Astrocyte (in vitro differentiated cells and primary cell): ENCODE data around the gene ATP8A1. TPM values are rescaled to one million over a fixed set of nuclear protein-coding genes. Genes with fewer than 3 reads are reported as not detected.

Source experiments
- DNase-seq: peaks from one replicate; pipeline ENCODE4 v3.0.0-alpha.2; 2010; ENCODE audit warnings: low read depth
- FAIRE-seq: peaks from 2 replicates; lab custom pipeline; 2011; peaks lifted over from hg19 to GRCh38; lab: Jason Lieb, UNC
- H2AFZ ChIP-seq: 2 replicates; pipeline ENCODE4 v1.6.0; 2012; ENCODE audit warnings: low read depth, low read length, inconsistent platforms
- H3K27ac ChIP-seq: 2 replicates; pipeline ENCODE4 v1.5.1; 2011; ENCODE audit warnings: low read depth, low read length, inconsistent platforms
- H3K27me3 ChIP-seq: 2 replicates; pipeline ENCODE4 v1.6.0; 2011; ENCODE audit warnings: low read length, inconsistent platforms; ENCODE audit not compliant: insufficient read depth
- H3K36me3 ChIP-seq: 2 replicates; pipeline ENCODE4 v1.5.1; 2011; ENCODE audit warnings: low read length, inconsistent platforms; ENCODE audit not compliant: insufficient read depth
- H3K4me1 ChIP-seq: 2 replicates; pipeline ENCODE4 v1.5.1; 2011; ENCODE audit warnings: low read length, inconsistent platforms; ENCODE audit not compliant: insufficient read depth
- H3K4me2 ChIP-seq: 2 replicates; pipeline ENCODE4 v1.6.0; 2012; ENCODE audit warnings: low read length, inconsistent platforms
- H3K4me3 ChIP-seq: 2 replicates; pipeline ENCODE4 v1.5.1; 2011; ENCODE audit warnings: low read depth, mild to moderate bottlenecking, low read length, inconsistent platforms; ENCODE audit not compliant: insufficient read depth
- H3K79me2 ChIP-seq: 2 replicates; pipeline ENCODE4 v1.6.0; 2012; ENCODE audit warnings: mild to moderate bottlenecking, low read length, inconsistent platforms; ENCODE audit not compliant: insufficient read depth
- H3K9ac ChIP-seq: 2 replicates; pipeline ENCODE4 v1.6.0; 2012; ENCODE audit warnings: mild to moderate bottlenecking, low read length, inconsistent platforms
- H3K9me3 ChIP-seq: 2 replicates; pipeline ENCODE4 v1.5.1; 2012; ENCODE audit warnings: low read depth, mild to moderate bottlenecking, low read length, inconsistent platforms; ENCODE audit not compliant: insufficient read depth
- H4K20me1 ChIP-seq: 2 replicates; pipeline ENCODE4 v1.6.0; 2012; ENCODE audit warnings: low read length, inconsistent platforms; ENCODE audit not compliant: insufficient read depth
- H3K27ac Mint-ChIP-seq: one replicate; pipeline ENCODE4 v1.8.0; 2021; ENCODE audit warnings: mild to moderate bottlenecking, mixed read lengths; ENCODE audit not compliant: unreplicated experiment
- H3K27me3 Mint-ChIP-seq: one replicate; pipeline ENCODE4 v1.8.0; 2021; ENCODE audit warnings: low read depth, mixed read lengths; ENCODE audit not compliant: unreplicated experiment
- H3K36me3 Mint-ChIP-seq: one replicate; pipeline ENCODE4 v1.8.0; 2021; ENCODE audit warnings: low read depth, mixed read lengths; ENCODE audit not compliant: unreplicated experiment
- H3K4me1 Mint-ChIP-seq: one replicate; pipeline ENCODE4 v1.8.0; 2021; ENCODE audit warnings: low read depth, mixed read lengths; ENCODE audit not compliant: unreplicated experiment
- H3K4me3 Mint-ChIP-seq: one replicate; pipeline ENCODE4 v1.8.0; 2021; ENCODE audit warnings: mild to moderate bottlenecking, moderate library complexity, mixed read lengths; ENCODE audit not compliant: unreplicated experiment
- H3K9me3 Mint-ChIP-seq: one replicate; pipeline ENCODE4 v1.8.0; 2021; ENCODE audit warnings: mild to moderate bottlenecking, mixed read lengths; ENCODE audit not compliant: unreplicated experiment
- EZH2 ChIP-seq: IDR thresholded peaks from 2 replicates; pipeline ENCODE4 v1.6.1; 2012; ENCODE audit warnings: mild to moderate bottlenecking, low read length, inconsistent platforms; ENCODE audit not compliant: insufficient read depth
- total RNA-seq: library from RNA; stranded (reverse); gene quantifications from 2 replicates; pipeline ENCODE4 v1.2.1, GENCODE V29; 2021
- TF ChIP-seq, protein P1 (sequence below): IDR thresholded peaks from 2 replicates; pipeline ENCODE4 v1.5.1; 2011; ENCODE audit warnings: low read depth, mild to moderate bottlenecking, inconsistent platforms, low read length, moderate library complexity; ENCODE audit not compliant: insufficient read depth

ATP8A1 gene
- total RNA-seq, 1 donor from 2014 or later = 2.9 TPM

DNA sequence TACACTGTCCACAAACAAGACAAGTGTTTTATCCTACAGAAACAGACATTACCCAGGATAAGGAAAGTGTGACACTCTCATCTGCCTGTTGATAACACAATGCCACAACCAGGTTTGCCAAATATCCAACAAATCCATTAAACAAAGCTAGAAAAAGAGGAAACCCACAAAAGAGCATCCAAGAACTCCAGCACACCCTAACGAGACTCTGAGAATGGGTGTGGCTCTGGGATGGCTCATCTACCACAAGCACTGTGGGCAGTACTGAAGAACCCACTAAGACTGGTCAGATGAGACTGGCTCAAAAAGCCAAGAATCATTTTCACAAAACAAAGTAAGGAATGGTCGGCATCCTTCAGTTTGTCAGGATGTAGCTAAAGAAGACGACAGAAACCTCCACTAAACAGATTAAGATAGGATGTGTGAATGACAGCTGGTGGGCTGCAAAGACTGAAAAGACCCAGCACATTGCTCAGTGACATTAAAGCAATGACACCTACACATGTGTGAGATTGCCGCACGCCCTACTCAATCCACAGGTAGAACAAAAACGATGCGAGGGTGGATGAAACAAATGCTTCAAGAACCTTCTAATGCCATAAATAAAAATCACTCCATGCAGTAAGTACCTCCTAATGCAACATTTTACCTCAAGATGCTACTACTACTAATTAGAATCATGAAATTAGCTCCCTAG, 14.7 kb downstream of the ATP8A1 start:
- no peak overlapping the region for H3K4me3 Mint-ChIP-seq

DNA sequence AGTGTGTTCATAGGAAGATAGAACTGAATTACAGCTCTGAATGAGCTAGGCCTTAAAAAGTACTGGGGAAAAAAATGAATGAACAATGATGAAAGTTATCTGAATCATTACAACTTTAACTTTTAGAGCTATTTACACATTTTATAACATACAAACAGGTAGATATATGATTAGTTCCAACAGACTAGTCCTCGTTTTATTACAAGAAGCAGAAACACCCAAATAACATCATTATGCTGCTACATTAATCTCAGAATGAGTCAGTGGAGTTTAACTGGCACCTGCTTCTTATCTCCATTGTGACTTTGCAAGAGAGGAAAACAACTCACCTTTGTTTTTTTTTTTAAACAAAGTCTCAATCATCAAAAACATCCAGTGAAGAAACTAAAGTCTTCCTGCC, 15.2 kb downstream of the ATP8A1 start:
- Mint-ChIP-seq H3K36me3 (no peaks in the 10 kb centered on the region), H3K27ac (no peak overlapping the region)
- H3K9me3 ChIP-seq = no peaks in the 10 kb centered on the region

More for the DNA sequence above, 14.7 kb downstream of the ATP8A1 start:
- no peak for DNase-seq
- no peaks in the 10 kb centered on the region for H3K9me3 Mint-ChIP-seq
- no peaks in the 10 kb centered on the region for H3K9me3 ChIP-seq
- TF ChIP-seq, protein P1, sequence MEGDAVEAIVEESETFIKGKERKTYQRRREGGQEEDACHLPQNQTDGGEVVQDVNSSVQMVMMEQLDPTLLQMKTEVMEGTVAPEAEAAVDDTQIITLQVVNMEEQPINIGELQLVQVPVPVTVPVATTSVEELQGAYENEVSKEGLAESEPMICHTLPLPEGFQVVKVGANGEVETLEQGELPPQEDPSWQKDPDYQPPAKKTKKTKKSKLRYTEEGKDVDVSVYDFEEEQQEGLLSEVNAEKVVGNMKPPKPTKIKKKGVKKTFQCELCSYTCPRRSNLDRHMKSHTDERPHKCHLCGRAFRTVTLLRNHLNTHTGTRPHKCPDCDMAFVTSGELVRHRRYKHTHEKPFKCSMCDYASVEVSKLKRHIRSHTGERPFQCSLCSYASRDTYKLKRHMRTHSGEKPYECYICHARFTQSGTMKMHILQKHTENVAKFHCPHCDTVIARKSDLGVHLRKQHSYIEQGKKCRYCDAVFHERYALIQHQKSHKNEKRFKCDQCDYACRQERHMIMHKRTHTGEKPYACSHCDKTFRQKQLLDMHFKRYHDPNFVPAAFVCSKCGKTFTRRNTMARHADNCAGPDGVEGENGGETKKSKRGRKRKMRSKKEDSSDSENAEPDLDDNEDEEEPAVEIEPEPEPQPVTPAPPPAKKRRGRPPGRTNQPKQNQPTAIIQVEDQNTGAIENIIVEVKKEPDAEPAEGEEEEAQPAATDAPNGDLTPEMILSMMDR = no peak
- no peak for TF ChIP-seq EZH2
- no peaks in the 10 kb centered on the region for H3K36me3 Mint-ChIP-seq
- H3K4me1 Mint-ChIP-seq = peaks cover 2% of the 10 kb centered on the region
- H3K27ac Mint-ChIP-seq = no peak overlapping the region
- no peak overlapping the region for H3K4me3 ChIP-seq
- H3K4me1 ChIP-seq = no peaks in the 10 kb centered on the region
- H3K27me3 Mint-ChIP-seq = no peaks in the 10 kb centered on the region
- H3K27me3 ChIP-seq = no peaks in the 10 kb centered on the region
- H3K79me2 ChIP-seq = no peaks in the 10 kb centered on the region
- FAIRE-seq = no peak
- H2AFZ ChIP-seq = no peak overlapping the region
- H3K9ac ChIP-seq = no peak overlapping the region
- no peak overlapping the region for H3K4me2 ChIP-seq
- no peak overlapping the region for H3K27ac ChIP-seq
- H3K36me3 ChIP-seq = no peaks in the 10 kb centered on the region
- no peaks in the 10 kb centered on the region for H4K20me1 ChIP-seq

More for the DNA sequence above, 15.2 kb downstream of the ATP8A1 start:
- H3K27me3 Mint-ChIP-seq = no peaks in the 10 kb centered on the region
- no peaks in the 10 kb centered on the region for H3K79me2 ChIP-seq
- H3K4me2 ChIP-seq = no peak overlapping the region
- no peak overlapping the region for H2AFZ ChIP-seq
- no peaks in the 10 kb centered on the region for H3K4me1 ChIP-seq
- H3K4me3 Mint-ChIP-seq = no peak overlapping the region
- no peak overlapping the region for H3K27ac ChIP-seq
- H3K4me1 Mint-ChIP-seq = peaks cover 2% of the 10 kb centered on the region
- no peak for DNase-seq
- no peak for FAIRE-seq
- H3K27me3 ChIP-seq = no peaks in the 10 kb centered on the region
- no peaks in the 10 kb centered on the region for H3K9me3 Mint-ChIP-seq
- no peak overlapping the region for H3K4me3 ChIP-seq
- no peaks in the 10 kb centered on the region for H3K36me3 ChIP-seq
- H4K20me1 ChIP-seq = no peaks in the 10 kb centered on the region
- H3K9ac ChIP-seq = no peak overlapping the region
- TF ChIP-seq, protein P1 = no peak
- no peak for TF ChIP-seq EZH2
